H1 (cell line): ENCODE results near the gene ZHX3. TPM values are rescaled to one million over a fixed set of nuclear protein-coding genes. Genes with fewer than 3 reads are reported as not detected.

Experiments
- CTCF ChIA-PET: fragments of 300-600 bp; sonication (Branson Sonifier 250); formaldehyde crosslinking; loops from one replicate; lab custom pipeline; 2021; ENCODE audit not compliant: partially characterized antibody; lab: Charles Lee
- POLR2A ChIA-PET: fragments of 300-600 bp; sonication (Branson Sonifier 250); formaldehyde crosslinking; loops from one replicate; lab custom pipeline; 2021; ENCODE audit warnings: inconsistent platforms; ENCODE audit not compliant: partially characterized antibody; lab: Charles Lee
- DNase-seq, 2 experiments: peaks; one replicate each; pipeline versions ENCODE4 v3.0.0 to v3.0.0-alpha.2; 2010 to 2022; ENCODE audit warnings: low spot score in 2 of 2, low read depth in 1 of 2, mixed read lengths in 1 of 2
- FAIRE-seq: peaks from 2 replicates; lab custom pipeline; 2011; peaks lifted over from hg19 to GRCh38; lab: Jason Lieb, UNC
- H2AFZ ChIP-seq: 2 replicates; pipeline ENCODE4 v1.8.1; 2012; ENCODE audit warnings: low read length, inconsistent platforms
- H2AK5ac ChIP-seq: 2 replicates; pipeline ENCODE4 v1.6.1; 2013; ENCODE audit warnings: low read depth, low read length
- H2BK120ac ChIP-seq: replicated peaks from 2 replicates; pipeline ENCODE3; 2013; ENCODE audit warnings: low read depth, low read length, inconsistent platforms
- H2BK12ac ChIP-seq: 2 replicates; pipeline ENCODE4 v1.6.1; 2013; ENCODE audit warnings: low read depth, low read length
- H2BK15ac ChIP-seq: 2 replicates; pipeline ENCODE4 v1.6.1; 2013; ENCODE audit warnings: low read length
- H2BK20ac ChIP-seq: 2 replicates; pipeline ENCODE4 v1.6.1; 2013; ENCODE audit warnings: low read length
- H2BK5ac ChIP-seq: 2 replicates; pipeline ENCODE4 v1.6.1; 2013; ENCODE audit warnings: low read depth, low read length
- H3K14ac ChIP-seq: 2 replicates; pipeline ENCODE4 v1.6.1; 2013; ENCODE audit warnings: inconsistent platforms; ENCODE audit not compliant: insufficient read length
- H3K18ac ChIP-seq: 2 replicates; pipeline ENCODE4 v1.6.1; 2013; ENCODE audit warnings: low read length; ENCODE audit errors: extremely low read depth
- H3K23ac ChIP-seq: 2 replicates; pipeline ENCODE4 v1.6.1; 2013; ENCODE audit warnings: inconsistent platforms; ENCODE audit not compliant: insufficient read length
- H3K23me2 ChIP-seq: 2 replicates; pipeline ENCODE4 v1.6.1; 2013; ENCODE audit warnings: low read depth, low read length
- H3K27ac ChIP-seq: 2 replicates; pipeline ENCODE4 v1.6.1; 2011; ENCODE audit warnings: low read depth, low read length, inconsistent platforms
- H3K27me3 ChIP-seq, 4 experiments: replicated peaks in 1 of 4; 1 replicate in 1 of 4; 2 replicates in 3 of 4; pipeline versions ENCODE4 v1.6.1 to v1.8.1; 2011 to 2013; ENCODE audit warnings: low read length in 3 of 4, mild to moderate bottlenecking in 3 of 4, inconsistent platforms in 2 of 4, mixed read lengths in 2 of 4, moderate library complexity in 1 of 4; ENCODE audit not compliant: control insufficient read depth in 3 of 4, insufficient read depth in 3 of 4; ENCODE audit errors: extremely low read depth in 1 of 4
- H3K36me3 ChIP-seq, 4 experiments: 2 replicates each; pipeline versions ENCODE4 v1.6.1 to v1.8.1; 2011 to 2013; ENCODE audit warnings: mild to moderate bottlenecking in 4 of 4, low read length in 3 of 4, moderate library complexity in 2 of 4, control low read depth in 1 of 4, inconsistent platforms in 1 of 4; ENCODE audit not compliant: insufficient read depth in 4 of 4, control insufficient read depth in 2 of 4
- H3K4ac ChIP-seq: replicated peaks from 2 replicates; pipeline ENCODE3; 2013; ENCODE audit warnings: low read length, low read depth, mixed read lengths, inconsistent platforms; ENCODE audit not compliant: insufficient read length
- H3K4me1 ChIP-seq, 4 experiments: replicated peaks in 1 of 4; 1 replicate in 1 of 4; 2 replicates in 3 of 4; pipeline versions ENCODE4 v1.6.1 to v1.8.1; 2011 to 2013; ENCODE audit warnings: low read length in 3 of 4, inconsistent platforms in 2 of 4, mixed read lengths in 1 of 4; ENCODE audit not compliant: insufficient read depth in 4 of 4, control insufficient read depth in 3 of 4
- H3K4me2 ChIP-seq, 2 experiments: 2 replicates each; pipeline versions ENCODE4 v1.6.1 to v1.8.1; 2011 to 2013; ENCODE audit warnings: low read depth in 2 of 2, low read length in 2 of 2, control low read depth in 1 of 2, inconsistent platforms in 1 of 2, mild to moderate bottlenecking in 1 of 2; ENCODE audit not compliant: insufficient read depth in 1 of 2
- H3K4me3 ChIP-seq, 4 experiments: fragments of 200-600, 300-600 bp in 1 of 4; sonication (generic), shearing (Covaris generic), sonication (Bioruptor Twin) in 1 of 4; 2 replicates each; pipeline versions ENCODE4 v1.5.1 to v1.8.1; 2011 to 2016; ENCODE audit warnings: low read length in 4 of 4, low read depth in 3 of 4, control low read depth in 2 of 4, inconsistent platforms in 2 of 4, mild to moderate bottlenecking in 2 of 4, mixed read lengths in 1 of 4, moderate library complexity in 1 of 4; ENCODE audit not compliant: insufficient read depth in 2 of 4; ENCODE audit errors: extremely low read depth in 1 of 4
- H3K56ac ChIP-seq: replicated peaks from 2 replicates; pipeline ENCODE3; 2013; ENCODE audit warnings: low read depth, mild to moderate bottlenecking, mixed read lengths, low read length, inconsistent platforms; ENCODE audit not compliant: insufficient read length
- H3K79me1 ChIP-seq: 2 replicates; pipeline ENCODE4 v1.6.1; 2013; ENCODE audit warnings: low read depth, low read length, control low read depth
- H3K79me2 ChIP-seq, 2 experiments: 2 replicates each; pipeline versions ENCODE4 v1.6.1 to v1.8.1; 2012 to 2013; ENCODE audit warnings: low read length in 2 of 2, mild to moderate bottlenecking in 2 of 2, inconsistent platforms in 1 of 2; ENCODE audit not compliant: insufficient read depth in 2 of 2, control insufficient read depth in 1 of 2
- H3K9ac ChIP-seq, 4 experiments: replicated peaks in 1 of 4; 1 replicate in 1 of 4; 2 replicates in 3 of 4; pipeline versions ENCODE4 v1.6.1 to v1.8.1; 2011 to 2013; ENCODE audit warnings: low read depth in 3 of 4, low read length in 3 of 4, control low read depth in 2 of 4, mild to moderate bottlenecking in 2 of 4, moderate library complexity in 2 of 4, inconsistent platforms in 1 of 4; ENCODE audit errors: extremely low read depth in 1 of 4
- H3K9me3 ChIP-seq, 2 experiments: 2 replicates each; pipeline versions ENCODE4 v1.6.1 to v1.8.1; 2012 to 2013; ENCODE audit warnings: mild to moderate bottlenecking in 2 of 2, moderate library complexity in 2 of 2, control low read depth in 1 of 2, inconsistent platforms in 1 of 2, low read depth in 1 of 2, low read length in 1 of 2, mixed read lengths in 1 of 2; ENCODE audit not compliant: insufficient read depth in 2 of 2
- H4K20me1 ChIP-seq, 2 experiments: replicated peaks in 1 of 2; 2 replicates each; pipeline versions ENCODE3 to v1.8.1; 2011 to 2013; ENCODE audit warnings: inconsistent platforms in 2 of 2, low read length in 2 of 2, mild to moderate bottlenecking in 1 of 2; ENCODE audit not compliant: insufficient read depth in 2 of 2, control insufficient read depth in 1 of 2
- H4K5ac ChIP-seq: 2 replicates; pipeline ENCODE4 v1.6.1; 2013; ENCODE audit warnings: low read length, low read depth, mixed read lengths, inconsistent platforms; ENCODE audit not compliant: insufficient read length
- H4K8ac ChIP-seq: 2 replicates; pipeline ENCODE4 v1.8.0; 2013; ENCODE audit warnings: mild to moderate bottlenecking, moderate library complexity, low read length, inconsistent platforms; ENCODE audit not compliant: insufficient read depth; ENCODE audit errors: extremely low read depth
- H4K91ac ChIP-seq: replicated peaks from 2 replicates; pipeline ENCODE3; 2013; ENCODE audit warnings: low read length, mixed read lengths, inconsistent platforms; ENCODE audit not compliant: insufficient read length
- POLR2A ChIP-seq, 2 experiments: IDR thresholded peaks; 1 replicate in 1 of 2; 2 replicates in 1 of 2; pipeline ENCODE4 v1.6.1; 2011; ENCODE audit warnings: low read depth in 2 of 2, low read length in 2 of 2, mild to moderate bottlenecking in 2 of 2; ENCODE audit errors: control extremely low read depth in 1 of 2
- RNF2 ChIP-seq: fragments of 200-900, 300-1000 bp; sonication (generic); IDR thresholded peaks from 2 replicates; pipeline ENCODE4 v1.7.1; 2016; ENCODE audit warnings: borderline replicate concordance, low read depth, mild to moderate bottlenecking, antibody characterized with exemption, low read length; ENCODE audit not compliant: poor library complexity, severe bottlenecking; ENCODE audit errors: missing control alignments
- WGBS, 2 experiments: shearing (Covaris generic) in 1 of 2; methylation state at CpG; one replicate each; pipeline versions ENCODE4 v1.1.6 to v1.1.7; 2013 to 2015; ENCODE audit warnings: low lambda C conversion rate in 2 of 2, mixed read lengths in 2 of 2, inconsistent platforms in 1 of 2, low coverage in 1 of 2, missing lambda C conversion rate in 1 of 2; ENCODE audit not compliant: insufficient replicate concordance in 2 of 2, insufficient coverage in 1 of 2, insufficient read length in 1 of 2; ENCODE audit errors: extremely low coverage in 1 of 2, missing lambda C conversion rate in 1 of 2; 5-methylcytosine and 5-hydroxymethylcytosine counted together
- polyA plus RNA-seq, 7 experiments: library from polyadenylated mRNA; depleted of rRNA in 3 of 7; stranded (reverse) in 5 of 7; unstranded in 2 of 7; fragments of >200 nt in 5 of 7; fragments of 200-250 nt in 2 of 7; gene quantifications; 1 replicate in 5 of 7; 2 replicates in 1 of 7; 4 replicates in 1 of 7; pipeline versions ENCODE4 v1.2.1 to v1.2.3, GENCODE V29; 2011 to 2013; ENCODE audit warnings: missing spikeins in 2 of 7, mixed read lengths in 2 of 7
- total RNA-seq: library from RNA; stranded (reverse); fragmentation: NEBNext Ultra II Directional; extraction: Animal tissue kit (Norgen Biotek cat#: 25700); gene quantifications from 2 replicates; pipeline ENCODE4 v1.2.1, GENCODE V29; 2021

Gene ZHX3
- total and polyA plus RNA-seq, 2 of the 8 experiments (the other 6 are each of a cell fraction or from before 2014, with no cell fraction given), result 1.00 to 7.8 TPM

- H2AK5ac ChIP-seq, result no peak overlapping the region
- H4K8ac ChIP-seq, result no peak overlapping the region
- no peak overlapping the region for H3K9ac ChIP-seq
- no peak overlapping the region for H4K5ac ChIP-seq
- no peaks in the 10 kb centered on the region for H3K79me2 ChIP-seq
- no peak overlapping the region for H2BK5ac ChIP-seq
- H2BK12ac ChIP-seq, result no peak overlapping the region
- TF ChIP-seq POLR2A (IDR thresholded peaks at IDR 0.05; ENCODE audit: control extremely low read depth in 1 of 2, low read depth in 2 of 2, low read length in 2 of 2), result peak in 1 of 2 experiments; percentile 51; a peak in 1 of 3 replicates
- no peak for TF ChIP-seq RNF2
- no peak overlapping the region for H3K4ac ChIP-seq
- H2BK15ac ChIP-seq, result no peak overlapping the region
- DNase-seq (no peak), FAIRE-seq (no peak)
- no peaks in the 10 kb centered on the region; a peak in 1 of 7 replicates for H3K4me1 ChIP-seq
- no peak overlapping the region for H3K14ac ChIP-seq
- H3K9me3 ChIP-seq, result no peaks in the 10 kb centered on the region
- ChIA-PET POLR2A (interaction anchor here (0.9 to 6.1 kb wide), 4 partner anchors 13 to 32 kb away, joined by 3 to 23 read pairs (median 3); no protein-coding TSS in a partner anchor), CTCF (interaction anchor here (0.6 to 4.8 kb wide), 4 partner anchors 27 to 171 kb away, joined by 4 to 35 read pairs (median 10); partner anchors contain the start of gene LPIN3)
- H3K27me3 ChIP-seq, result no peaks in the 10 kb centered on the region
- no peak overlapping the region for H3K56ac ChIP-seq
- peaks cover 14 to 16% of the 10 kb centered on the region in 2 experiments for H4K20me1 ChIP-seq
- no peak overlapping the region for H2BK120ac ChIP-seq
- H3K18ac ChIP-seq, result no peak overlapping the region
- H3K23me2 ChIP-seq, result no peaks in the 10 kb centered on the region
- no peak overlapping the region for H4K91ac ChIP-seq
- no peak overlapping the region for H3K23ac ChIP-seq
- H3K4me2 ChIP-seq, result no peak overlapping the region
- WGBS, 2 experiments, result 94% methylated on average over 11 of the region's 11 CpGs; no CpG with 5 or more reads in 1 of the 2 experiments
- H3K27ac ChIP-seq, result no peak overlapping the region
- no peak overlapping the region for H3K4me3 ChIP-seq
- H3K79me1 ChIP-seq, result no peaks in the 10 kb centered on the region; the same call in 1 of the 2 replicates
- no peak overlapping the region for H2AFZ ChIP-seq
- peaks cover 59 to 88% (median 82%) of the 10 kb centered on the region in 4 experiments for H3K36me3 ChIP-seq
- H2BK20ac ChIP-seq, result no peak overlapping the region
These were observed 149.9 kb downstream of the ZHX3 start for GRCh38 chr20:41167481-41168253.
